Right renal cortex interstitium (tissue), 3 donors: ENCODE measurements around the gene USP7. TPM values are rescaled to one million over a fixed set of nuclear protein-coding genes. Genes with fewer than 3 reads are reported as not detected.
"Not testable (repeated sequence)": the region's sequence is repeated elsewhere in the genome, so short reads cannot be mapped to it uniquely, and the experiment has no call there.

Source experiments
- DNase-seq, 3 donors: peaks; one replicate each; pipeline ENCODE4 v3.0.0-alpha.2; 2013; ENCODE audit warnings: low read depth in 3 of 3, low spot score in 2 of 3
- polyA plus RNA-seq, 3 donors: library from polyadenylated mRNA; unstranded; fragments of 120-200 nt; gene quantifications; one replicate each; pipeline ENCODE4 v1.2.1, GENCODE V29; 2013; ENCODE audit not compliant: insufficient read length in 3 of 3

Gene USP7
- polyA plus RNA-seq, 3 donors = 112 to 124 (median 120) TPM

- DNase-seq = no peak
Measured at GRCh38 chr16:8852534-8852933, 111.2 kb downstream of the USP7 start.

- no peak for DNase-seq
Measured at GRCh38 chr16:8851761-8852403, 111.8 kb downstream of the USP7 start.

GRCh38 chr16:8850279-8850885 is 113.3 kb downstream of the USP7 start:
- no peak for DNase-seq

GRCh38 chr16:8849411-8850011 is 114.2 kb downstream of the USP7 start:
- DNase-seq = no peak

- DNase-seq = no peak
Measured at GRCh38 chr16:8848939-8849391, 114.7 kb downstream of the USP7 start.

GRCh38 chr16:8848231-8848938 is 115.3 kb downstream of the USP7 start:
- DNase-seq = no peak

- no peak for DNase-seq
Measured at GRCh38 chr16:8847623-8848022, 116.1 kb downstream of the USP7 start.

- DNase-seq = no peak
Measured at GRCh38 chr16:8847145-8847544, 116.6 kb downstream of the USP7 start.

GRCh38 chr16:8846401-8846932 is 117.2 kb downstream of the USP7 start:
- DNase-seq = no peak

- no peak for DNase-seq
Measured at GRCh38 chr16:8845699-8846298, 117.9 kb downstream of the USP7 start.

GRCh38 chr16:8843296-8843695 is 120.4 kb downstream of the USP7 start:
- not testable (repeated sequence) for DNase-seq

Other genes starting within 250 kb of the USP7 start
- 10 to 100 TPM; 15.3 to 17.1 (median 16.5) TPM for gene TMEM186, start 166.3 kb downstream of the USP7 start, polyA plus RNA-seq
- gene PMM2, start 166.1 kb downstream of the USP7 start, polyA plus RNA-seq = 10 to 100 TPM; 19.7 to 23.6 (median 22.3) TPM
- 10 to 100 TPM; 64.9 to 74.6 (median 65.4) TPM for gene CARHSP1, start 94.9 kb downstream of the USP7 start, polyA plus RNA-seq
- not detected for gene LITAFD, start 81.6 kb downstream of the USP7 start, polyA plus RNA-seq
- 10 to 100 TPM; 48.1 to 49.0 (median 48.6) TPM for gene HAPSTR1, start 127.7 kb upstream of the USP7 start, polyA plus RNA-seq